HuH-7.5 (cell line): ENCODE results near the gene FANCL.
"Not testable (repeated sequence)": the region's sequence is repeated elsewhere in the genome, so short reads cannot be mapped to it uniquely, and the experiment has no call there.

ENCODE experiments used
- DNase-seq: peaks from one replicate; pipeline ENCODE4 v3.0.0; 2011; ENCODE audit warnings: low spot score

Gene FANCL

GRCh38 chr2:58140508-58141072 is 100.5 kb downstream of the FANCL start:
- DNase-seq, result no peak

GRCh38 chr2:58138396-58139030 is 102.6 kb downstream of the FANCL start:
- DNase-seq, result no peak

GRCh38 chr2:58137856-58138255 is 103.3 kb downstream of the FANCL start:
- DNase-seq, result no peak

DNA sequence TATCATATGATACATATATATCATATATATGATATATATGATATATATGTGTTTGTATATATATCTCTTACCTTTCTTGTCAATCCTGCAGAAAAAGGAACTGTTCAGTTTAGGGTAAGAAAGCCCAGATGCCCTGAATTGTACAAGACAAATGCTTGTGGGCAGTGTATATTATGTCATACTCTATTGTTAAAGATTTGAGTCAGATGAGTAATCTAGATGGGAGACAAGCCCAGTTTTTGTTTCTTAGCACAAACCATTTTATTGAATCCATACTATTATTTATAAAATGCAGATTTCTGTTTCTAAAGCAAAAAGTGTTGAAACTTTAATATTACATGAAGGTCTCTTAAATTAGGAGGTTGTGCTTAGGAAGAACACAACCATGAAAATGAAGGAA is 103.9 kb downstream of the FANCL start:
- DNase-seq, result no peak

GRCh38 chr2:58135861-58136260 is 105.3 kb downstream of the FANCL start:
- DNase-seq, result no peak

DNA sequence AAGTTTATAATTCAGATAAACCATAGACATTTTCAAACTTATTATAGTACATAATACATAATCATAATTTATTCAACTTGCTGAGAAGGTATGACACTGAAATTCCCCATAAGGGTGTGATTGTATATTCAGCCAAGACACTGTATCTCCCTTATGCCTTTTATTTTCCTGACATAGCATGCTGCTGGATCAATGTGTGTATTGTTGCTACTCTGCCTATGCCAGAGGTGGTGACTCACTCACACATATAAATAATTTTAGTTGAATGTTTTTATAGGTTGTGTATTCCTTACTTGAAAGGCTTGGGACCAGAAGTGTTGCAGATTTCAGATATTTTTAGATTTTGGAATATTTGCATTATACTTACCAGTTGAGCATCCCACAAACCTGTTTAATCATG is 107.7 kb downstream of the FANCL start:
- no peak for DNase-seq

DNA sequence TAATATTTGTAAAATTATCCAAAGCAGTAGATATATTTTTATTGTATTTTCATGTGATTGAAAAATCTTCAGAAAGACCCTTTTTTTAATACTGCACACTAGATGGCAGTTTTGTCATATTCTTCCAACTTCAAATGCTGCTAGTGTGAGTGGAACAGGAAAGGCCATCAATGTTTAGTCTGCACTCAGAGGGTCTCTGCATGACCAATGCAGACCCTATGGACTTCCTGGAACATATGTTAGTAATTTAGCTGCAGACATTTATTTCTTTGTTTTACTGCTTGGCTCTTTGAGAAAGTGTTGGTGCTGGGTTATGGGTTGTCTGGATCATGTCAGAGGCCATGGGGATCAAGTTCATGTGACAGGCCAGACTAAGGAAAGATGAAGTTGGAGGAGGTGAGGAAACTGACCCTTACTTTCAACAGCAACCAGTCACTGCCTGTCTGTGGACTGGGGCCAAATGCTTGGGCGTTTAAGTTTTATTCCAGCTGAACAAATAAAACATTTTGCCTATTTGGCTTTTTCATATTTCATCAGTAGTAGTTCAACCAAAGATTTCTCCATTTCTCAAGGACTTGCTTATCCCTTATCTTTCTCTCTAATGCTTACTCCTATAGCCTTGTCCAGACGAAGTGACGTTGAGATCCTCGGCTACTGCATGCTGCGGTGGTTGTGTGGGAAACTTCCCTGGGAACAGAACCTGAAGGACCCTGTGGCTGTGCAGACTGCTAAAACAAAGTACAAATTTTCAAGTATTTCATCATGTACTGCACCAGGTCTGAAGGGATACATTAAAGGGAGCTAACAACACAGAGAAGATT is 109.7 kb downstream of the FANCL start:
- no peak for DNase-seq

DNA sequence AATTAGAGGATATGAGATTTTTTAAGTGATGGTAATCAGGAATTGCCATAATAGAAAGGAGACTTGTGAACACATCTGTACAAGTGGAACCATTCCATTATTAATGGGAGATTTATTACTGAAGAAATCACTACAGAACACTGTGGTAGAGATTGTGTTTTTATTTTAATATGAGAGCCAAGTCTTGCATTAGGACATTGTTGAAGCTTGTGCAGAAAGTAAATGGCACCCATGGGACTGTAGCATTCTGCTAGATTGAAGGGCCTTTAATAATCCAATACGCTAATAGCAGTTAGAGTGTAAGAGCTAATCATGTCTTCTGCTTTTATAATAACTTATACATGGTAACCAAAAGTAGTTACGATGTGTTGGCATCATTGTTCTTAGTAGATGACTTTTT is 110.9 kb downstream of the FANCL start:
- no peak for DNase-seq

- no peak for DNase-seq
These were observed 114.0 kb downstream of the FANCL start for GRCh38 chr2:58127111-58127510.

DNA sequence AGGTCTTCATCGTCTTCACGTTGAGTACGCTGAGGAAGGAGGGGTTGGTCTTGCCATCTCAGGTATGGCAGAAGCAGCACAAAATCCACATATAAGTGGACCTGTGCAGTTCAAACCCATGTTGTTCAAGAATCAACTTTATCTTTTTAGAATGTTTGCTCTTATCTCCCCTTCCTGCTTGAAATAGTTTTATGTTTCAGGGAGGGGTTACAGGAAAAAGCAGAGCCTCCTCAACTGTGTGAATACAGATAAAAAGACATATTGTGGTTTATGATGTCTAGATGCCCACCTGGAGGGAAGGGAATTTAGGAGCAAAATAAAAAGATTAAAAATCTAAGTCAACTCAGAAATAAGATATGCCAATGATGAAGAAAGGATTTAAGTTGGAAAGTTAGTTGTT is 118.6 kb downstream of the FANCL start:
- no peak for DNase-seq

DNA sequence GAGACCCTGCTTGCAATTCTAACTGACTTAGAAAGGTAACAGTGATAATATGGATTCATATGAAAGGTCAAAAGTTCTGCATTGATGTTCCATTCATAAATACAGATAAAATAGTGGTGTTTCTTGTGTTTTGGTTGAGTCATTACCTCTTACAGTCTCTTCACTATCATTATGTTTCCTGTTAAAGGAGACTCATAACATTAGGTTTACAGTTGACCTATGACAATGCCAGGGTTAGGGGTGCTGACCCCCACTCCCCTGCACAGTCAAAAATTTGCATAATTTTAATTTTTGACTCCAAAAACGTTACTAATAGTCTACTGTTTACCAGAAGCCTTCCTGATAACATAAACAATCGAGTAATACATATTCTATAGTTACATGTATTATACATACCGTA is 119.1 kb downstream of the FANCL start:
- DNase-seq, result no peak

GRCh38 chr2:58120626-58121229 is 120.4 kb downstream of the FANCL start:
- DNase-seq, result no peak

DNA sequence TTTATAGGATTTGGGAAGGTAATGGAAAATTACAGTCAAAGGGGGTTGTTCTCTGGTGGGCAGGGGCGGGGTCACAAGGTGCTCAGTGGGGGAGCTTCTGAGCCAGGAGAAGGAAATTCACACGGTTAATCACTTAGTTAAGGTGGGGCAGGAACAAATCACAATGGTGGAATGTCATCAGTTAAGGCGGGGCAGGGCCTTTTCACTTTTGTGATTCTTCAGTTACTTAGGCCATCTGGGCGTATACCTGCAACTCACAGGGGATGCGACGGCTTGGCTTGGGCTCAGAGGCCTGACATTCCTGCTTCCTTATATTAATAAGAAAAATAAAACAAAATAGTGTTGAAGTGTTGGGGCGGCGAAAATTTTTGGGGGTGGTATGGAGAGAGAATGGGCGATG is 127.6 kb downstream of the FANCL start:
- not testable (repeated sequence) for DNase-seq

- DNase-seq, result no peak
These were observed 130.4 kb downstream of the FANCL start for GRCh38 chr2:58110765-58111164.

DNA sequence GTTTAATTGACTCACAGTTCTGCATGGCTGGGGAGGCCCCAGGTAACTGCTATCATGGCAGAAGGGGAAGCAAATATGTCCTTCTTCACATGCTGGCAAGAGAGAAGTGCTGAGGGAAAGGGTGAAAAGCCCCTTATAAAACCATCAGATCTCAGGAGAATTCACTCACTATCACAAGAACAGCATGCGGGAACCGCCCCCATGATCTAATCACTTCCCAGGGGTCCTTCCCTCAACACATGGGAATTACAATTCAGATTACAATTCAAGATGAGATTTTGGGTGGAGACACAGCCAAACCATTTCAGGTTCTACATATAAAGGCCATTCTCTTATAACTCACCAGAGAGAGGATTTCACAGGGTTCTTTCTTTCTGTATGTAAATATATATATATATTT is 131.6 kb downstream of the FANCL start:
- no peak for DNase-seq
